ENCODE data around the gene FOSB.

GRCh38 chr19:45496349-45496953, 28.7 kb downstream of the FOSB start:
- no peak for TF ChIP-seq CTCF (IDR thresholded peaks at IDR 0.05)
- TF ChIP-seq POLR2A (IDR thresholded peaks at IDR 0.05) = no peak
